Stromal cell of bone marrow (primary cell): ENCODE results near the gene CD300C.
"Not testable (repeated sequence)": the region's sequence is repeated elsewhere in the genome, so short reads cannot be mapped to it uniquely, and the experiment has no call there.

Experiments
- DNase-seq: peaks from one replicate; pipeline ENCODE4 v3.0.0-alpha.2; 2012; ENCODE audit warnings: low read depth

Gene CD300C

DNA sequence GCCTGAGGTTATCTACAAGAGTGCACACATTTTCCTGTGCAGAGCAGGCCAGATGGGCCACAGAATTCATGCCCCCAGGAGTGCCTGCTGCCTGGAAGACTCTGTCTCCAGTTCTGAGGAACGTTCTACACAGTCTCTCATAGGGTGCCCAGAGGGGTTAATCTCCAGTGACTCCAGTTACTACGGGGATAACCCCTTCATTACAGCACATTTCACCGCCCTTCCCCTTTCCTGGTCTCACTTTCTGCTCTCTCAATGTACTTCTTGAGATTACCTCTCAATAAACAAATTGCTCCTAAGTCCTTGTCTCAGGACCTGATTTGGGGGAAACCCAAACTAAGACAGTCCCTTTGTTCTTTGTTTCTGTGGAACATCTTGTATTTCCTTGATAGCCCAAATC is 15.7 kb upstream of the CD300C start:
- DNase-seq, result no peak

DNA sequence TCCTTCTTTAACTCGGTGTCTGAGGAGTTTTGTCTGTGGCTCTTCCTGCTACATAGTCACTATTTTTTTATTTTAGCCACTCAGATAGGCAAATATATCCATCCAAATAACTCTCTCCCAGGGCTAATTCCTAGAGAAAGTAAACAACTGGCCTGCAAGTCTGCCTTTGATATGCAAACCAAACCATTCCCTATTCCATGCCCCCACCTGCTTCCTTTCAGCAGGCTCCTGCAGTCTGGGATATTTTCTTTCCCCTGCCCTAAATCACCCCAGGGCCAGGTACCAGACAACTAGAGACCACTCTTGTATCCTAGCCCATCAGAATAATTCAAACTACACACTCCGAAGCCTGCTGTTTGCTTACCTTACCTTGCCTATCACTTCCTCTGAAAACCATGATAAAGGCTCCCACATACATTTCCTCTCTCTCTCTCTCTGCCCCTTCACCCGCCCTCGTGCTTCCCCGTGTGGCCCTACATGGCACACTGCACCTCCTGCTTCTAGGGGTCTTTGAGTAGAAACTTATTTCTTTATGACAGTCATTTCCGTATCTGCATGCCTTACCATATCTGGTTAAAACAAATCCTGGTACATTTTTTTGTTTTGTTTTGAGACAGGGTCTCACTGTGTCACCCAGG is 13.1 kb upstream of the CD300C start:
- DNase-seq, result no peak

DNA sequence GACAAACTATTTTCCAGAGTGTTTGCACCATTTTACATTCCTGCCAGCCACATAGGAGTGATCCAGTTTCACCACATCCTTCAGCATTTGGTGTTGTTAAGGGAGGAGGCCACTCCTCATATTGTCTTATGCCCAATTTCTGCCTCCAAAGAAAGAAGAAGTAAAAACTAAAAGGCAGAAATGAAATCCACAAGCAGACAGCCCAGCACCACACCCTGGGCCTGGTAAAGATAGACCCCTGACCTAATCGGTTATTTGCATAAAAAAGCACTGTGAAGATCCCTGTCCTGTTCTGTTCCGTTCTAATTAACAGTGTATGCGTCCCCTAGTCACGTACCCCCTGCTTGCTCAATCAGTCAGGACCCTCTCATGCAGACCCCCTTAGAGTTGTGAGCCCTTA is 12.5 kb upstream of the CD300C start:
- DNase-seq, result not testable (repeated sequence)

- no peak for DNase-seq
Measured at GRCh38 chr17:74555427-74555940, 9.6 kb upstream of the CD300C start.

DNA sequence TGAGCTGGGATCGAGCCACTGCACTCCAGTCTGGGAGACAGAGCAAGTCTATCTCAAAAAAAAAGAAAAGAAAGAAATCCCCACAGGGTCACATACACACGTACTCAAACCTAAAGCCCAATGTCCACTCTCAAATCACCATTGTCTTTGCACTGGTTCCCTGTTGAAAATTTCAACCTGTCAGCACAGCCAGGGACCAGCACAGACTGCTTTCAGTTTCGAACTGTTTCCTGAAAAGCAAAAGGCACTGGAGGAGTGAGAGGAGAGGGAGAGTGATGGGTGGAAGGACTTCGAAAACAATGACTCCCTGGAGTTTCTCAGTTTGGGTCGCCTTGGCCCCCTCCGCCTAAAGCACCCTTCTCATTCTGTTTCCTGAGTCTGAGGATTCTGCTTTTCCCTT is 9.0 kb upstream of the CD300C start:
- DNase-seq, result no peak

GRCh38 chr17:74552037-74552436 is 6.1 kb upstream of the CD300C start:
- no peak for DNase-seq

GRCh38 chr17:74550602-74551001 is 4.7 kb upstream of the CD300C start:
- no peak for DNase-seq

GRCh38 chr17:74549343-74549742 is 3.4 kb upstream of the CD300C start:
- DNase-seq, result no peak

DNA sequence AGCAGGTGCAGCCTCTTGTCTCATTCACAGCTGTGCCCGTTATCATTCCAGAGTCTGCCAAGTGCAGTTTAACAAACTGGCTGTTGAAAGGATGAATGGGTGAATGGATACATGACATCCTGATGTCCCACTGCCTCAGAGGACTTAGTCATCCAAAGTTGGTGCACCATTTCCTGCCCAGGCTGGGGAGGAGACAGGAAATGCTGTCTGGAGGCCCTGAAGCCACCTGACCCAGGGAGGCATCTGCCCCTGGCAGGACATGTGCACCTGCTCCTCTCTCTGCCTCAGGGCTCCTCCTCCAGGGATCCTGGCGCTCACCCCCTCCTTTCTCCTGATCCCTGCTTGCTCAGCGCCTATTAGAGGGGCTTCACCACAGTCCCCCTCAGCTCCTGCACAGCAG is 1.8 kb upstream of the CD300C start:
- no peak for DNase-seq

DNA sequence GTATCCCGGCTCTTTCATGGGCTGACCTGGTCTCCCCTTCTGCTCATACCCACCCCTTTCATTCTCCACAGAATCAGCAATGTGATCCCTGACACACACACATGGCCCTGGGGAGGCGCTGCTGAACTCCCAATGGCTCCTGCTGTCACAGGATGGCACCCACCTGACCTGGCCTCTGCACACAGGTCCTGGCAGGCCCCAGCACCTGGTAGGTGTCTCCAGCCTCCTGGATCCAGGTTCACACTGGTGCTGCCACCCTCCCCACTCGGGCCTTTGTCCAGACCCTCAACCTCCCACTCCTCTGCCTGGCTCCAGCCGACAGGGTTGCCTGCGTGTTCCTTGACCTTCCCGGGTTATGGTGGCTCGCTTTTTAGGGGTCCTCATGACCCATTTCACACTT is 1.3 kb upstream of the CD300C start:
- no peak for DNase-seq

- no peak for DNase-seq
Measured at GRCh38 chr17:74546586-74546985, 671 bp upstream of the CD300C start.

- no peak for DNase-seq
Measured at GRCh38 chr17:74544991-74545842, 698 bp downstream of the CD300C start.

GRCh38 chr17:74543891-74544760 is 1.8 kb downstream of the CD300C start:
- DNase-seq, result no peak

DNA sequence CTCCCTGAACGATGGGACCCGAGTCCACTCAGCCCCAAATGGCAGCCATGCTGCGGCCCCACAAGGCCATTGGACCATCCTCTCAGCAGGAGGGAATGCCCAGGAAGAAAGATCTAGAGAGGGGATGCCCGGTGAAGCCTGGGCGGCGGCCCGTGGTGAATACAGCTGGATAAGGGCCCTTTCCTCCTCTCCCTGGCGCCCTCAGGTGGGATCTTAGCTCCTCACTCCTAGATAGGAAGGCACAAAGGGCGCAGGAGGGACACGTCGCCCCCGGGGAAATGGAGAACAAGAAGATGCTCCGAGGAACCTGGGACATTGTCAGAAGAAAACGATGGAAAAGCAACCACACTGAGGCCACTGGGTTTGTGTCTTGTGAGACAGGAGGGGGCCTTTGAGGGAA is 2.5 kb downstream of the CD300C start:
- DNase-seq, result no peak

- no peak for DNase-seq
Measured at GRCh38 chr17:74542727-74543383, 3.1 kb downstream of the CD300C start.

GRCh38 chr17:74542166-74542565 is 3.7 kb downstream of the CD300C start:
- no peak for DNase-seq

DNA sequence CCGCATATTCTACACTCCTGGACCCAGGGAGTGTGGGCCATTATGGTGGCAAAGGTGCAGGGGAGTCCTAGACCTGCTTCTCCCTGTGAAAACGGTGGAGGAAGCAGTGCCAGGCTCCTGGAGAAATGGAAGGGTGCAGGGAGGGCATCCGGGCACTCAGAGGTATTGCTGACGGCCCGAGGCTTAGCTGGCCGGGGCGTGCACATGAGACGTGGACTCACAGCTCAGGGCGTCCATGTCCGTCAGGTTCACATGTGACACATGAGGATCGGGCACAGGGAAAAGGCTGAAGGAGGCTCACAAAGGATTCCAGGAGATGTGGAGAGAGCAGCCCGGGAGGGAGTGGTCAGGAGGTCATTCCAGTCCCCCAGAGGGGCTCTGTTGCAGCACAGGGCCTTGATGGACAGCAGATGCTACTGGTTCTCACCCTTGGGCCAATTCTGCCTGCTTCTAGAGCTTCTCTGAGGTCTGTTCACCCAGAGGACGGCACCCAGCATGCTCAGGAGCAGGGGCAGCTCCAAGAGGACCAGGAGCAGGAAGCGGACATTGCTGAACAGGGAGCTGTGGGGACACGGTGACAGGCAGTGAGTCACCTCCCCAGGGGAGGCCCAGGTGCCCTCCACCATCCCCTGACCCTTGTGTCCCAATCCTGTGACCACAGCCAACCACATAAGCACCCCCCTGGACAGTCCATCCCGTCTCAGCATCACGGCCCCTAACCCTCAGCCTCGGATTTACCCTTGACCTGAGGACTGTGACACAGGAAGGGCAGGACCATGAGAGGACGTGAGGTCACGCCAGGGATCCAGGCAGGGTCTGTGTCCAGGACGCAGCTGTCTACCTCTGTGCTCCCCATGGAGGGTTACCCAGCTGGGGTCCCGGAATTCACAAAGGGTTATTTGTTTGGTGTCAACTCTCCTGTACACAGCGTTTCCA is 4.5 kb downstream of the CD300C start:
- DNase-seq, result no peak

DNA sequence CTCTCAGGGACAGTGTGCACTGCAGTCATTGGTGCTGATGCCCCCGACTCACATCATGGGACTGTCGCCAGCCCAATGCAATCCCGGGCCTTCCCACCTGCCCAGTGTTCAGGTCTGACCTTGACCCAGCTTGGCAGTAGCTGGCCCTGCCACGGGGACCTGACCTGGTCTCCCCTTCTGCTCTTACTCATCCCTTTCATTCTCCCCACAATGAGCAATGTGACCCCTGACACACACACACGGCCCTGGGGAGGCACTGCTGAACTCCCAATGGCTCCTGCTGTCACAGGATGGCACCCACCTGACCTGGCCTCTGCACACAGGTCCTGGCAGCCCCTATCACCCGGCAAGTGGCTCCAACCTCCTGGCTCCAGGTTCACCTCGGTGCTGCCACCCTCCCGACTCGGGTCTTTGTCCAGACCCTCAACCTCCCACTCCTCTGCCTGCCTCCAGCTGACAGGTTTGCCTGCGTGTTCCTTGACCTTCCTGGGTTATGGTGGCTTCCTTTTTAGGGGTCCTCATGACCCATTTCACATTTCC is 6.6 kb downstream of the CD300C start:
- no peak for DNase-seq

- no peak for DNase-seq
Measured at GRCh38 chr17:74536890-74537289, 9.0 kb downstream of the CD300C start.

GRCh38 chr17:74532115-74532514 is 13.8 kb downstream of the CD300C start:
- DNase-seq, result no peak
